Activated T-helper 9 cell treated with anti-CD3 and anti-CD28 coated beads, Interleukin-2, amount 50 U/mL, for 16 hours (primary cell): ENCODE measurements around the gene FHDC1.

Experiments
- DNase-seq: peaks from one replicate; pipeline ENCODE4 v3.0.0-alpha.2; 2020; ENCODE audit warnings: low read depth

FHDC1 gene

GRCh38 chr4:152981278-152981677 is 45.2 kb downstream of the FHDC1 start:
- DNase-seq: no peak

DNA sequence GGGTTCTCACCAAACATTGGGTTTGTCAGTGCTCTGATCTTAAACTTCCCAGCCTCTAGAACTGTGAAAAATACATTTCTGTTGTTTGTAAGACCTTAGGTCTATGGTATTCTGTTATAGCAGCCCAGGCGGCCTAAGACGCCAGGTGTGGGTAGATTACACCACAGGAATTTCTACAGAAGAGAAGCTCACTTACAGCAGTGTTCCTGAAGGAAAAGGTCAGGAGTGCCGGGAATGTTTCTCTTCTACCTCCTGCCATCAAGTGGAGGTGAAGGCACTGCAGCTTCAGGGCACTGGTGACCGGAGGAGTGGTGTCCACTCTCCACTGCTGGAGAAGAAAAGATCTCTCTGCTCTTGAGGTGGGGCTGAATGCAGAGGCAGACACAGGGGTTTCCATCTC is 45.7 kb downstream of the FHDC1 start:
- DNase-seq: no peak

- DNase-seq: no peak
Measured at GRCh38 chr4:152983221-152983620, 47.1 kb downstream of the FHDC1 start.

DNA sequence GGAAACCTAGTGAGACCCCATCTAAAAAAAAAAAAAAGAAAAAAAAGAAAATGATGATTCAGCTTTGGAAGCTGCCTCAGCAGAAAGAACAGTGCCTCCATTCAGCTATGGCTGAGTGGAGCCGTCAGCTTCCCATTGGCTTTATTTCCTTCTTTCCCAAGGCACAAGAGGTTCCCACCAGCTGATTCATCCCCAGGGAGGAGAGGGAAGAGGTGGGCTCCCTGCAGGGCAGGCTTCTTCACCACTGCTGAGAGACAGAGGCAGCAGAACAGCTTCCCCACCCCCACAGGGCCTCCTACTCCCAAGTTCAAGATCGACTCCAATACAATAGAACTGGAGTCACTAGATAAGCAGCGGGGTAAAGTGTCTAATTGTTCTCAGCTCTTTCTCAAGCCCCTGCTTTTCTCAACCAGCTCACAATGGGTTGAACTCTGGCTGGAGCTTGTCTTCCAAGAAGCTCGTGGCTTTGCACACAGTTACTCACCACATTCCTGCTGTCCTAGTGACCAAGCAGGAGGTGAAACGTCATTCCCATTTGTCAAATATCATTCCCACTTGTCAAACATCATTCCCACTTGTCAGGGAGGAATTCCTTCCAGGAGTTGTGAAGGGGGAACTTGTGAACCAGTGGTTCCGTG is 47.8 kb downstream of the FHDC1 start:
- no peak for DNase-seq

DNA sequence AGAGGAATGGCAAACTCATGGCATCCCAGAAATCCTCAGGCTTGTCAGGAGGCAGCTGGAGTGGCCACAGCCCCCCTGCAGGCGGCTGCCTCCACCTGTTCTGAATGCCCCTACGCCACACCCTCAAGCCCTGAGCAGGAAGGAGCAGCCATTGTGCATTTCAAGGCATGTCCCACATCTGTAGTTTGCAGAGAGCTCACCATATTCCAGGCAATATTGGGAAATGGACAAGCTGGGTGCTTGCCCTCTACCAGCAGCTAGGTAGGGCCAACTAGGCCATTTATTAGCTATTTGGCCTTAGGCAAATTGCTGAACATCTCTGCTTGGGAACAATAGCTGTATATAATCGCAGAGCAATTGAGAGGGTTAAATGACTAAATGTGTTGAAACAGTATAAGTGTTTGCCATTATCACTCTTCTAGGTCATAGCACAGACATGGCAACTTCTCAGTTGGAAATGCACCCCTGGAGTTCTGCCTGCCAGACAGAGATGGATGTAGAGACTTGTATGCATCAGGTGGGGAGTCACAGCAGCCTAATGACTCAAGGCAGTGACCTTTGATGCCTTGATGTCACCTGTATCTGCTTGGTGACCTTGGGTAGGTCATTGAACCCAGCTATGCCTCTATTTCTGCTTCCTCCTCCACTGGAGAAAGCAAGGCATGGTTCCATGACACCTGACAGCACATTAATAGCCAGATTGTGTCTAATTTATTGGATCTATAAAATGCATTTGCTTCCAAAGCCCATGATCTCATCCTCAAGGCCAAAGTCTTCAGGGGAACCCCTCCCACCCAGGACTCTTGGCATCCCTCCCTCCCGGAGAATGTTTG is 52.8 kb downstream of the FHDC1 start:
- no peak for DNase-seq

DNA sequence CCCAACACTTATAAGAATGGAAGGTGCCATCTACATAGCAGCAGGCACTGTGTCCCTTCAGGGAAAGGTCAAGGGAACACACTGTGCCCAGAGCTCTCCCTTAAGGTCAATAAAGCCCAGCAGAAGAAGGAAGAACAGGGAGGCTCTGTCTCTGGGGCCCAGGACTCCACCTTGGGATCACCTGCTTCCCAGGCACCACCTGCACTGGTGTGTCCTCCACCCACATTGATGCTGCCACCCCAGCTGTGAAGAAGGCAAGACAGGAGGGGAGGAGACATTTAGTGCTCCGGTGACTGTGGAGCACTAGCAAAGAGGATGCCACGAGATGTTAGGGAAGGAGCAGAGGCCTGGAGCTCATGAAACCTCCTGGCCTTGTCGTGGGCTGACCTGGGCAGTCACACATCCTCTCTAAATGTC is 53.4 kb downstream of the FHDC1 start:
- DNase-seq: no peak

DNA sequence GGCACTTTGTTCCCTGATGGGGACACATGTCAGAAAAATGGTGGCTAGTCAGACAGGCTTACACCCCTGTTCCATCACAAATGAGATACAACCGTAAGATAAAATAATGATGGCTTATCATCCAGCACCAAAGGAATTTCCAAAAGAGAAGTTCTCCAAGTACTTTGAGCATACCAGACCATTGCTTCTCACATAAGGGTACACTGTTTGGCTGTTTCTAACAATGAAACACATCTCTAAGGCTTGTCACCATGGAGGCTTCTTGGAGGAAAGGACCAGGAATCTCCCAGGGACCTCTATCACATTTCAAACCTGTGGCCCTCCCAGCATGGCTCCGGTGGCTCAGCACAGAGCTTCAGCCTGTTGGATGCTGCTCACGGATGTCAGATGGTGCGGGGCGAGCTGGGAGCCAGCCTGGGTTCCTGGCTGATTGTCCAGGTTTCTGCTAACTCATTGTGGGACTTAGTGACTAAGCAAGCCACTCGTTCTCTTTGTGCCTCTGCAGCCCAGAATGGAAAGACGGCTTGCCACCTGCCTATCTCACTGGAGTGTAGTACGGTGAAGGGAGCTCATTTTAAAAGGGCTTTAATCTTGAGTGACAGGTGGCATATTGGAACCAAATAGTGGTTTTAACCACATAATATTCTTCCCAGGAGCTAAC is 54.5 kb downstream of the FHDC1 start:
- no peak for DNase-seq

DNA sequence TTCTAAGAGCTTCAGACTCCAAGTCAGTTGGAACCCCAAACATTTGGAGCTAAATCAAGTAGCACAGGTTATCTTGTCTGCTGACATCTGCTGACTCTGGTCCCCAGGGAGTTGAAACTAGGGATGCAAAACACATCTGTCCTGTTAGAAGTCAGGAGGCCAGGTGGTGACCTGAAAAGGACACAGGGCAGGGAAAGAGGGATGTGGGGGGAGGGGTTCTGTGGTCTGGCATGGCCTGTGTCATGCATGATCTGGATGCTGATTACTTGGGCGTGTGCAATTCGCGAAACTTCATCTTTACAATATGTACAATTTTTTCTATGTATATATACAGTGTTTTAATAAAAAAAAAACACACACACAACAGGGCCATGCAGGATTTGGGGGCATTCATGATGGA is 55.3 kb downstream of the FHDC1 start:
- DNase-seq: no peak

DNA sequence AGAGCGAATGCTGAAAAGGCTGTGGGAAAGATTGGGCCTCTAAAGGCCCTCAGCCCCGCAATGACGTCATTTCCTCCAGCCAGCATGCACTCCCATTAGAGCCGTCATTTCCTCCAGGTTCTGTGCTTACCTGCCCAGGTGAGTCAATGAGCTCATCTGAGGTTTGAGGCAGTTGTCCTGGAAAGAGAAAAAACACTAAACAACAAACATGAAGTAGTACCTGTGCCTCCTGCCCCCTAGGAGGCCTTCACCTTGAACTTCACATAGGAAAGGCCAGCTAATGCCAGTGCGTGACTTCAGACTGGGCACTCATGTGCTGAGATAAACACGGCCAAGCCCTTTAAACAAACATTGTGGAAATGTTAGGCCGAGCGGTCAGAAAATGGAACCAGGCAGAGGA is 55.9 kb downstream of the FHDC1 start:
- DNase-seq: no peak

GRCh38 chr4:152992466-152992865 is 56.3 kb downstream of the FHDC1 start:
- no peak for DNase-seq

GRCh38 chr4:152994038-152994437 is 57.9 kb downstream of the FHDC1 start:
- no peak for DNase-seq

DNA sequence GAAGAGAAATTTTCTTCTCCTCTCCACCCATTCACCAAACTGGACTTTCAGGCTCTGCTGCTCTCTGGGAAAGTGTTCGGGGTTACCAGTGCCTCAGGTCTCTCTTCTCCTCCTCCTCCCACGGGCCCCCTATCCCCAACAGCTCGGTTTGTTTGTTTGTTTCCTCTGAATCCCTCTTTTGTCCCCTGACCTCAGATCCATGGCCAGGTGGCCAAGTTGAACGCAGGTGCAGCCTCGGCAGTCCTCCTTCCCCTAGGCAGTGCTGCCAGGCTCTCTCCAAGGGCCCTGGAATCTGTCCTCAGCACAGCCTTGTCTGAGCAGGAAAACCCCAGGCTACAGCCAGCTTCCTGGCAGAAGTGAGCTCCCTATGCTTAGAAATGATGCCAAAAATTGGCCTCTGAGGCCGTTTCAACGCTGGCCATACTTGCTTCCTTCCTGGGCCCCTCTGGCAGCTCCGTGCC is 60.0 kb downstream of the FHDC1 start:
- DNase-seq: no peak

DNA sequence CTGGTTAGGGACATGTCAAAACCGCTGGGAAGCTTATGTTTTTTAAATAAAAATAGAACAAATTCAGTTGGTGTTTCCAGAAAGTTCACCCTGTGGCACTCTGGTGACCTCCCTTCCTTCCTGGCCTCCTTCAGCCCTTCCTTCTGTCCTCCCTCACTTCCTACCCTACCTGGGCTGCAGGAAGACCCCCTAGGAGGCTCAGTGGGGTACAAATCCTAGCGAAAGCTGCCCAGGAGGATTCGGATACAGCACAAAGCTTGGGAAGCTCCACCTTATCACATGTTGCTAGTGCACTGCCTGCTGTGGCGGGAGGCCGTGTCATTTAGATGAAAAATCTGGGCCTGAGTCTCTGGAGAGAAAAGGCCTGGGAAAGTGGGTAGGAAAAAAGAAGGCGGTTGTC is 60.5 kb downstream of the FHDC1 start:
- DNase-seq: no peak

- DNase-seq: no peak
Measured at GRCh38 chr4:152997288-152997687, 61.2 kb downstream of the FHDC1 start.

- no peak for DNase-seq
Measured at GRCh38 chr4:152997771-152998487, 61.8 kb downstream of the FHDC1 start.

GRCh38 chr4:152998861-152999260 is 62.7 kb downstream of the FHDC1 start:
- no peak for DNase-seq

DNA sequence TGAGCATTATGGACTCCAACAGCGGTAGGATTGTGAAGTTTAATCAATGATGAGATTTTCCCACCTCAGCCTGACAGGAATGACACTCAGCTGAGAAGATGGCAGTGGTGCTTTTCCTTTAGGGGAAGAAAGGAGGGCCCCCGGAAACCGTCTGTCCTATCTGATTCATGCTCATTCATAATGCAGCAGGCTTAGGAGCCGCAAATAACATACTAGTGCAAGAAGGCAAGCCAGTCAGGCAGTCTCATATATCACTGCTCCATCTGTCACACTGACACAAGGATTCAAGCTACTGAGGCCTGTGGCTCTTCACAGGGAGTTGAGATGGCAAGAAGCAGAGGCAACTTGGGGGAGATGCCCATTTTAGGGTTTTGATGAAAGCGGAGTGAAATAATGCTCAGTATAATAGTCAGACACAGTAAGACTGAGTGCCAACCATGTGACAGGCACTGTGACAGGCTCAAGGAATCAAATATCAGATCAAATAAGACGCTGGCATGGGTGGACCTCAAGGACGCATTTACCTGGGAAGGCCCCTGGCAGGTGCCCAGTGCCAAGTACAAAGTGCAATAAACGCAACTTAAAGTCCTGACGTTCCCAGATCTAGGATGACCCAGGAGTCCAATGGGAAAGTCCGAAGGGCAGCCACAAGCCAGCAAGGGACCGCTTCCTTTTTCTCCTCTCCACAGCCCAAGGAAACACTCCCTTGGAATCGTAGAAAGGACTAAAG is 63.4 kb downstream of the FHDC1 start:
- no peak for DNase-seq

GRCh38 chr4:153000076-153000420 is 63.9 kb downstream of the FHDC1 start:
- DNase-seq: no peak

DNA sequence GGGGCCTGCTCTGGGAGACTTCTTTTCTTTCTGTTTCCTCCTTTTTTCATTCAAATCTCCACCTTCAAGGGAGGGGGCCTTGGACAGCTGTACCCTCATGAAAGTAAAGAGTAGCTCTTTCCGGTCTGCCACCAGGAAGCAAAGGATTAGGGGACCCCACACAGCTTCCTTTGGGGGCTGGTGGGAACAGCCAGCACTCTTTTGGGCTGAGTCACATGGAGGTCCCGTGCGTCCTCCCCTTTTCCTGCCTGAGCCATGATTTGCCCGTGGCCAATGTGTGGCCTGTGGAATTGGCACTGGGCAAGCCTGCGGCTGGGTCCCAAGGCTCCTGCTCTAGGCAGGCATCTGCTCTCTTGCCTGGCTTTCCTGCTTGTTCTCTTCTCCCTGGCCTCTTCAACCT is 65.5 kb downstream of the FHDC1 start:
- no peak for DNase-seq

- no peak for DNase-seq
Measured at GRCh38 chr4:153002110-153002509, 66.0 kb downstream of the FHDC1 start.

DNA sequence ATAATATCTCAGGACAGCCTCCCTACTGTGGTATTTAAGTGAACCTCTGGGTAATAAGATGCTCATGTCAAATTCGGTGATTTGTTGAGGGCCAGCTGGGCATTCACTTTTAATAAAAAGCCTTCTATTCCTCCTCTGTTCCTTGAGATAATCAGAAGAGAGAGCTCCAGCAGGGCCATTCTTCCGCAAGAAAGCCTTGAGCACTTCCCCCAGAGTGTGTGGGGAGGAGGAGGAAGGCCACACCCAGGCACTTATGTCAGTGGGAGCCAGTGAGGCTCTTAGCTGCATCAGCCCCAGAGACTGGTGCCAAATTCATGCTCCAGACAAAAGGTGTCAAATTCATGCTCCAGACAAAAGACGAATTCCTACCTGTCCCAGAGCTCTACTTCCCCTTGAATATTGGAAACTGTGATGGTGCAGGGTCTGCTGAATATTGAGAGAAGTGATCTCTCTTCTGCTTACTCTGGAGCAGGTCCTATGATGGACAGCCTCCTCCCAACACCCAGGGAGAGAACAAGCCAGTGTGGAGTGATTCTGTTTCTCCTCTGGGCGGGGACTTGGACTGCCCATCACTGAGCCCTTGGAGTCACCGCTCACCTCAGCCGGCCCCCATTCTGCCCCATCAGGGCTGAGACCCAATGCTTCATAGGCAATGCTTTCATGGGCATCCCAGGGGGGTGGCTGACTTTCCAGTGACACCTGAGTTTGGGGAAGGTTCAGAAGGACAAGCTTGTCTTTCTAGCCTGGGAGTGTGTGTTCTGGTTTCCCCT is 68.1 kb downstream of the FHDC1 start:
- no peak for DNase-seq
